H9 (cell line): ENCODE results near the gene PTPRN2. TPM values are rescaled to one million over a fixed set of nuclear protein-coding genes. Genes with fewer than 3 reads are reported as not detected.
A peak's percentile ranks its signal among the peaks of the same experiment; 100 is the strongest.

Experiments
- DNase-seq: peaks from one replicate; pipeline ENCODE4 v3.0.0-alpha.2; 2017
- H2AFZ ChIP-seq: one replicate; pipeline ENCODE4 v1.6.1; 2013; ENCODE audit warnings: mild to moderate bottlenecking, low read length, control low read depth, moderate library complexity
- H2AK5ac ChIP-seq: 2 replicates; pipeline ENCODE4 v1.6.1; 2013; ENCODE audit warnings: low read length, control low read depth, mixed read lengths; ENCODE audit not compliant: insufficient read length
- H2BK120ac ChIP-seq: one replicate; pipeline ENCODE4 v1.6.1; 2013; ENCODE audit warnings: low read depth, mild to moderate bottlenecking, low read length, control low read depth, inconsistent platforms; ENCODE audit not compliant: poor library complexity, severe bottlenecking
- H2BK12ac ChIP-seq: 2 replicates; pipeline ENCODE4 v1.6.1; 2013; ENCODE audit warnings: low read length, control low read depth, mixed read lengths, low read depth; ENCODE audit not compliant: insufficient read length
- H2BK15ac ChIP-seq: 2 replicates; pipeline ENCODE4 v1.6.1; 2013; ENCODE audit warnings: low read depth, low read length, control low read depth
- H2BK20ac ChIP-seq: one replicate; pipeline ENCODE4 v1.6.1; 2013; ENCODE audit warnings: low read depth, mild to moderate bottlenecking, low read length, control low read depth, inconsistent platforms; ENCODE audit not compliant: poor library complexity, severe bottlenecking
- H2BK5ac ChIP-seq: 2 replicates; pipeline ENCODE4 v1.6.1; 2013; ENCODE audit warnings: low read length, control low read depth, mixed read lengths; ENCODE audit not compliant: insufficient read length
- H3K14ac ChIP-seq: 2 replicates; pipeline ENCODE4 v1.6.1; 2013; ENCODE audit warnings: low read length, control low read depth; ENCODE audit not compliant: insufficient read depth
- H3K18ac ChIP-seq: 2 replicates; pipeline ENCODE4 v1.6.1; 2013; ENCODE audit warnings: low read depth, mild to moderate bottlenecking, mixed read lengths, low read length, control low read depth; ENCODE audit not compliant: insufficient read length
- H3K23ac ChIP-seq: 2 replicates; pipeline ENCODE4 v1.6.1; 2013; ENCODE audit warnings: low read length, control low read depth, mixed read lengths, low read depth; ENCODE audit not compliant: insufficient read length
- H3K23me2 ChIP-seq: 2 replicates; pipeline ENCODE4 v1.6.1; 2013; ENCODE audit warnings: low read depth, mild to moderate bottlenecking, mixed read lengths, low read length, control low read depth; ENCODE audit not compliant: insufficient read length, poor library complexity, severe bottlenecking
- H3K27ac ChIP-seq: 2 replicates; pipeline ENCODE4 v1.5.1; 2013; ENCODE audit warnings: low read length, control low read depth, mixed read lengths, low read depth; ENCODE audit not compliant: insufficient read length
- H3K27me3 ChIP-seq: 2 replicates; pipeline ENCODE4 v1.6.1; 2013; ENCODE audit warnings: low read length, control low read depth, inconsistent platforms; ENCODE audit not compliant: insufficient read depth
- H3K4ac ChIP-seq: 2 replicates; pipeline ENCODE4 v1.6.1; 2013; ENCODE audit warnings: low read depth, mild to moderate bottlenecking, control low read depth, inconsistent platforms, low read length, moderate library complexity
- H3K4me1 ChIP-seq: 2 replicates; pipeline ENCODE4 v1.6.1; 2013; ENCODE audit warnings: low read length, control low read depth, inconsistent platforms; ENCODE audit not compliant: insufficient read depth
- H3K4me2 ChIP-seq: 2 replicates; pipeline ENCODE4 v1.6.1; 2013; ENCODE audit warnings: low read length, control low read depth, mixed read lengths; ENCODE audit not compliant: insufficient read length, insufficient read depth
- H3K56ac ChIP-seq: 2 replicates; pipeline ENCODE4 v1.6.1; 2013; ENCODE audit warnings: low read depth, mild to moderate bottlenecking, mixed read lengths, low read length, control low read depth; ENCODE audit not compliant: insufficient read length
- H3K79me1 ChIP-seq: 2 replicates; pipeline ENCODE4 v1.6.1; 2013; ENCODE audit warnings: low read depth, mild to moderate bottlenecking, moderate library complexity, low read length, control low read depth, inconsistent platforms; ENCODE audit not compliant: insufficient read depth, poor library complexity, severe bottlenecking
- H3K79me2 ChIP-seq: 2 replicates; pipeline ENCODE4 v1.6.1; 2013; ENCODE audit warnings: low read length, control low read depth, inconsistent platforms; ENCODE audit not compliant: insufficient read depth
- H3K9ac ChIP-seq: 2 replicates; pipeline ENCODE4 v1.6.1; 2013; ENCODE audit warnings: low read length, control low read depth, mixed read lengths; ENCODE audit not compliant: insufficient read length; ENCODE audit errors: extremely low read depth
- H3K9me3 ChIP-seq: one replicate; pipeline ENCODE4 v1.6.1; 2013; ENCODE audit warnings: low read depth, low read length, inconsistent platforms; ENCODE audit not compliant: control insufficient read depth
- H3T11ph ChIP-seq: one replicate; pipeline ENCODE4 v1.6.1; 2013; ENCODE audit warnings: mild to moderate bottlenecking, low read length, control low read depth, inconsistent platforms
- H4K20me1 ChIP-seq: one replicate; pipeline ENCODE4 v1.6.1; 2013; ENCODE audit not compliant: control insufficient read depth, insufficient read length, insufficient read depth
- H4K5ac ChIP-seq: 2 replicates; pipeline ENCODE4 v1.6.1; 2013; ENCODE audit warnings: low read depth, mild to moderate bottlenecking, mixed read lengths, low read length, control low read depth; ENCODE audit not compliant: insufficient read length
- H4K8ac ChIP-seq: replicated peaks from 2 replicates; pipeline ENCODE4 v1.6.1; 2013; ENCODE audit warnings: low read length, control low read depth, mixed read lengths, low read depth; ENCODE audit not compliant: insufficient read length
- H4K91ac ChIP-seq: 2 replicates; pipeline ENCODE4 v1.6.1; 2013; ENCODE audit warnings: low read depth, mild to moderate bottlenecking, moderate library complexity, mixed read lengths, low read length, control low read depth; ENCODE audit not compliant: insufficient read length
- H3K27ac Mint-ChIP-seq, 3 experiments: 2 replicates in 2 of 3; 3 replicates in 1 of 3; pipeline ENCODE4 v1.8.0; 2020 to 2021; ENCODE audit warnings: mixed read lengths in 3 of 3, mild to moderate bottlenecking in 1 of 3, moderate library complexity in 1 of 3
- H3K27me3 Mint-ChIP-seq: 2 replicates; pipeline ENCODE4 v1.8.0; 2021; ENCODE audit warnings: low read depth, mild to moderate bottlenecking, moderate library complexity, mixed read lengths
- H3K36me3 Mint-ChIP-seq, 3 experiments: 2 replicates in 2 of 3; 3 replicates in 1 of 3; pipeline ENCODE4 v1.8.0; 2020 to 2021; ENCODE audit warnings: low read depth in 3 of 3, mixed read lengths in 3 of 3; ENCODE audit not compliant: insufficient read depth in 1 of 3
- H3K4me1 Mint-ChIP-seq, 2 experiments: 2 replicates each; pipeline ENCODE4 v1.8.0; 2020; ENCODE audit warnings: mixed read lengths in 2 of 2
- H3K4me3 Mint-ChIP-seq, 2 experiments: 2 replicates in 1 of 2; 3 replicates in 1 of 2; pipeline ENCODE4 v1.8.0; 2020 to 2021; ENCODE audit warnings: mild to moderate bottlenecking in 2 of 2, mixed read lengths in 2 of 2, moderate library complexity in 1 of 2
- H3K9me3 Mint-ChIP-seq, 2 experiments: 2 replicates in 1 of 2; 3 replicates in 1 of 2; pipeline ENCODE4 v1.8.0; 2020; ENCODE audit warnings: mild to moderate bottlenecking in 2 of 2, mixed read lengths in 2 of 2, moderate library complexity in 1 of 2
- CTCF ChIP-seq: fragments of 200-600 bp; sonication (generic); conservative IDR thresholded peaks from 3 replicates; pipeline ENCODE4 v1.8.0; 2021; ENCODE audit warnings: antibody characterized with exemption, mild to moderate bottlenecking
- WGBS: extraction: QIAGEN DNeasy Blood & Tissue Kit; methylation state at CpG from one replicate; pipeline ENCODE4 v1.1.7; 2013; ENCODE audit warnings: missing lambda C conversion rate, low lambda C conversion rate, mixed read lengths; ENCODE audit not compliant: insufficient read length; ENCODE audit errors: extremely low coverage; 5-methylcytosine and 5-hydroxymethylcytosine counted together
- total RNA-seq: library from RNA; stranded (reverse); gene quantifications from 2 replicates; pipeline ENCODE4 v1.2.1, GENCODE V29; 2021

The PTPRN2 gene
- total RNA-seq, 1 experiment from 2014 or later, result 5.2 TPM

- no peak overlapping the region for H3K4me3 Mint-ChIP-seq
- H4K20me1 ChIP-seq, result no peaks in the 10 kb centered on the region
- H2BK120ac ChIP-seq, result no peak overlapping the region
- H4K91ac ChIP-seq, result no peak overlapping the region
- H3K9me3 ChIP-seq, result no peaks in the 10 kb centered on the region
- H3K9ac ChIP-seq, result no peak overlapping the region
- no peak overlapping the region for H3K56ac ChIP-seq
- H2BK20ac ChIP-seq, result no peak overlapping the region
- no peaks in the 10 kb centered on the region for H3K79me1 ChIP-seq
- no peak overlapping the region for H2AK5ac ChIP-seq
- no peak overlapping the region for H4K8ac ChIP-seq
- no peak overlapping the region for H2AFZ ChIP-seq
- H3K9me3 Mint-ChIP-seq, result peaks cover 0 to under 1% of the 10 kb centered on the region in 2 experiments; a peak in 1 of 5 replicates
- H3K4ac ChIP-seq, result no peak overlapping the region
- H4K5ac ChIP-seq, result no peak overlapping the region
- no peak overlapping the region for H2BK15ac ChIP-seq
- peaks cover 9% of the 10 kb centered on the region; the same call in 1 of the 2 replicates for H3K4me1 ChIP-seq
- H3K36me3 Mint-ChIP-seq, result 0 out of 7 replicates have a peak, but pooled peaks cover 0 to 2% (median 0%) of the 10 kb centered on the region in 3 experiments
- no peak overlapping the region for H3K27ac ChIP-seq
- H3K27me3 Mint-ChIP-seq, result peaks cover 3% of the 10 kb centered on the region; the same call in 1 of the 2 replicates
- H2BK12ac ChIP-seq, result no peak overlapping the region
- no peak overlapping the region for H3K14ac ChIP-seq
- no peaks in the 10 kb centered on the region for H3K79me2 ChIP-seq
- no CpG with 5 or more reads among the region's 22 CpGs for WGBS
- no peak overlapping the region for H3T11ph ChIP-seq
- peaks cover 65 to 70% of the 10 kb centered on the region in 2 experiments for H3K4me1 Mint-ChIP-seq
- H3K18ac ChIP-seq, result no peak overlapping the region
- H3K27ac Mint-ChIP-seq, result peak overlapping the region in 1 of 3 experiments; percentile 35; a peak in 1 of 7 replicates
- no peak for TF ChIP-seq CTCF
- no peaks in the 10 kb centered on the region for H3K27me3 ChIP-seq
- H3K4me2 ChIP-seq, result no peak overlapping the region
- H3K23me2 ChIP-seq, result no peaks in the 10 kb centered on the region
- H2BK5ac ChIP-seq, result no peak overlapping the region
- DNase-seq, result no peak
- no peak overlapping the region for H3K23ac ChIP-seq
These were observed 112.5 kb downstream of the PTPRN2 start for GRCh38 chr7:158475036-158475678.
